GM21447 (cell line): Measurements from ENCODE around the gene GPX7.

ENCODE experiments used
- ATAC-seq: cut with Tn5 transposase; IDR thresholded peaks from one replicate; pipeline ENCODE4 v1.9.1; 2021; ENCODE audit not compliant: unreplicated experiment

GPX7 gene

GRCh38 chr1:52628614-52629324 is 26.6 kb downstream of the GPX7 start:
- no peak for ATAC-seq

GRCh38 chr1:52629325-52629643 is 27.1 kb downstream of the GPX7 start:
- ATAC-seq = no peak

- no peak for ATAC-seq
Observed at GRCh38 chr1:52629667-52630066, 27.5 kb downstream of the GPX7 start.

- no peak for ATAC-seq
Observed at GRCh38 chr1:52631759-52632331, 29.7 kb downstream of the GPX7 start.

GRCh38 chr1:52632732-52633290 is 30.6 kb downstream of the GPX7 start, which contains the start of gene SHISAL2A:
TSS of gene SHISAL2A (plus strand) at chr1:52633168. CDS start at chr1:52633494, 326 bp downstream.
- ATAC-seq = no peak

DNA sequence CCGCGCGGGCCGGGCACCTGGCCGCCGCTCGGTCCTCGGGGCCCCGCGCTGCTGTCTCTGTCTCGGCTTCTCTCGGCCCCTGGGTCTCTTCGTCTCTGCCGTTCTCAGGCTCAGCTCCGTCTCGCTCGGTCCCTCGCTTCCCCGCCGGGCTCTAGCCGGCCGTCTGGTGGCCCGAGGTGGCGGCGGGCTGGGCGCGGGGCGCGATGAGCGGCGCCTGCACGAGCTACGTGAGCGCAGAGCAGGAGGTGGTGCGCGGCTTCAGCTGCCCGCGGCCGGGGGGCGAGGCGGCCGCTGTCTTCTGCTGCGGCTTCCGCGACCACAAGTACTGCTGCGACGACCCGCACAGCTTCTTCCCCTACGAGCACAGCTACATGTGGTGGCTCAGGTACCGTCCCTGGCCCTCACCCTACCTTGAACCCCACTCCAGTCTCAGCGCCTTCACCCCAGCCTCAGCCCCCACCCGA is 31.2 kb downstream of the GPX7 start:
- no peak for ATAC-seq

- no peak for ATAC-seq
Observed at GRCh38 chr1:52634111-52634510, 31.9 kb downstream of the GPX7 start.

- no peak for ATAC-seq
Observed at GRCh38 chr1:52635321-52636089, 33.3 kb downstream of the GPX7 start.

GRCh38 chr1:52636721-52637695 is 34.8 kb downstream of the GPX7 start:
- ATAC-seq = peak; percentile 82

- no peak for ATAC-seq
Observed at GRCh38 chr1:52637946-52638345, 35.8 kb downstream of the GPX7 start.

DNA sequence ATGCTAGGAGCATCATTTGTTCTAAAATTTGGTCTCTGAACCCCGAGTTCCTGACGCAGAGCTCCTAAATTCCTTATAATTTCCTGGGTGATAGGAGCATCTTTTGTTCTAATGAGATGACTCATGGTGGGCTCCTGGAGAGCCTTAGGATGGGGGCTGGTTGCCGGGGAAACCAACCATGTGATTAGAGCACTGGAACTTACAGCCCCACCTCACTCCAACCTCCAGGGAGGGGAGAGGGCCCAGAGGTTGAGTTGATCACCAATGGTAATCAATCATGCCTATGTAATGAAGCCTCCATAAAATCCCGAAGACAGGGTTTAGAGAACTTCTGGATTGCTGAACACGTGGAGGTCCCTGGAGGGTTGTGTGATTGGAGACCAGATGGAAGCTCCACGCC is 38.5 kb downstream of the GPX7 start:
- ATAC-seq = no peak

DNA sequence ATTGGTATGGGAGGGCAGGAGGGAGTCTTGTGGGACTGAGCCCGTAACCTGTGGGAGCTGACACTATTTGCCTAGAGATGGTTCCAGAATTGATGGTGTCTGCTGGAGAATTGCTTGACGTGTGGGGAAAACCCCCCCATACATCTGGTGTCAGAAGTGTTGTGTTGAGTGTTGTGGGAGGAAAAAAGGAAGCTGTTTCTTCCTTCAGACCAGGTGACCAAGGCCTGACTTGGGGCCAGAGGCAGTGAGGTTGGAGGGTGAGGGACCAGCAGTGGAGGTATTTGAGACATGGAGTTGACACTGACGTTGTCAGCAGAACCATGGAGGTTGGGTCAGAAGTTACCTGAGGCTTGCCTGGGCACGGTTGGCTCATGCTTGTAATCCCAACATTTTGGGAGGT is 39.1 kb downstream of the GPX7 start:
- ATAC-seq = no peak

GRCh38 chr1:52645261-52645660 is 43.1 kb downstream of the GPX7 start:
- no peak for ATAC-seq

GRCh38 chr1:52651904-52652303 is 49.7 kb downstream of the GPX7 start:
- ATAC-seq = no peak

DNA sequence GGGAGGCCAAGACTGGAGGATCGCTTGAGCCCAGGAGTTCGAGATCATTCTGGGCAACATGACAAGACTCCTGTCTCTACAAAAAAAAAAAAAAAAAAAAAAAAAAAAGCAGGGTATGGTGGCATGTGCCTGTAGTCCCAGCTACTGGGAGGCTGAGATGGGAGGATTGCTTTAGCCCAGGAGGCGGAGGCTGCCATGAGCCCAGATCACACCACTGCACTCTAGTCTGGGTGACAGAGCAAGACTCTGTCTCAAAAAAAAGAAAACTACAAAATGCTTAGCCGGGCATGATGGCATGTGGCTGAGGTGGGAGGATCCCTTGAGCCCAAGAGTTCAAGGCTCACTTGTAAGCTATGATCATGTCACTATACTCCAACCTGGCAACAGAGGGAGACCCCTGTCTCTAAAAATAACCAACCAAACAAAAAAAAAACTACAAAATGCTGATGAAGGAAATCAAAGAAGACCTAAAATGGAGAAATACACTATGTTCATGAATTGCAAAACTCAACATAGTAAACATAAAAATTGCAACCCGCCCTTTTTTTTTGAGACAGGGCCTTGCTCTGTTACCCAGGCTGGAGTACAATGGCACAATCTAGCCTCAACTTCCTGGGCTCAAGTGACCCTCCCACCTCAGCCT is 51.2 kb downstream of the GPX7 start:
- ATAC-seq = no peak

DNA sequence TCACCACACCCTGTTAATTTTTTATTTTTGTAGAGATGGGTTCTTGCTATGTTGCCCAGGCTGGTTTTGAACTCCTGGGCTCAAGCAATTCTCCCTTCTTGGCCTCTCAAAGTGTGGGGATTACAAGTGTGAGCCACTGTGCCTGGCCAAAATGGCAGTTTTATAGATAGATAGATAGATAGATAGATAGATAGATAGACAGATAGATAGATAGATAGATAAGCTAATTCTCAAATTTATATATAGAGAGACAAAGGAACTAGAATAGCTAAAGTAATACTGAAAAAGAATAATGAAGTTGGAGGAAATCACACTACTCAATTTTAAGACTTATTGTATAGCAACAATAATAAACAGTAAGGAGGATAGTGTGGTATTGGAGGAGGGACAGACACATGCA is 51.9 kb downstream of the GPX7 start:
- ATAC-seq = no peak

DNA sequence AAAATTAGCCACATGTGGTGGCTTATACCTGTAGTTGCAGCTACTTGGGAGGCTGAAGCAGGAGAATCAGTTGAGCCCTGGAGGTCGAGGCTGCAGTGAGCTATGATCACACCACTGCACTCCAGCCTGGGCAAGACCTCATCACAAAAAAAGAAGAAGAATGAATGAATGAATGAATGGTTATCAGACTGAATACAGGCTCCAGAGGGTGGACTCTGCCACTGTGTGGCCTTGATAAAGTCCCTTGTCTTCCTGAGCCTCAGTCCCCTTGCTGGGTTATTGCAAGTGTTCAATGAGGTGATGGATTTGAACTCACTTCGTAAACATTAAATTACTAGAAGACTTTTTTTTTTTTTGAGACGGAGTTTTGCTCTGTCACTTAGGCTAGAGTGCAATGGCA is 55.5 kb downstream of the GPX7 start:
- no peak for ATAC-seq
